ENCODE results near the gene WEE1. TPM values are rescaled to one million over a fixed set of nuclear protein-coding genes. Genes with fewer than 3 reads are reported as not detected.
A peak's percentile ranks its signal among the peaks of the same experiment; 100 is the strongest.

WEE1 gene
- total and polyA plus RNA-seq, 2 experiments from 2014 or later, result 92.5 to 95.9 TPM

DNA sequence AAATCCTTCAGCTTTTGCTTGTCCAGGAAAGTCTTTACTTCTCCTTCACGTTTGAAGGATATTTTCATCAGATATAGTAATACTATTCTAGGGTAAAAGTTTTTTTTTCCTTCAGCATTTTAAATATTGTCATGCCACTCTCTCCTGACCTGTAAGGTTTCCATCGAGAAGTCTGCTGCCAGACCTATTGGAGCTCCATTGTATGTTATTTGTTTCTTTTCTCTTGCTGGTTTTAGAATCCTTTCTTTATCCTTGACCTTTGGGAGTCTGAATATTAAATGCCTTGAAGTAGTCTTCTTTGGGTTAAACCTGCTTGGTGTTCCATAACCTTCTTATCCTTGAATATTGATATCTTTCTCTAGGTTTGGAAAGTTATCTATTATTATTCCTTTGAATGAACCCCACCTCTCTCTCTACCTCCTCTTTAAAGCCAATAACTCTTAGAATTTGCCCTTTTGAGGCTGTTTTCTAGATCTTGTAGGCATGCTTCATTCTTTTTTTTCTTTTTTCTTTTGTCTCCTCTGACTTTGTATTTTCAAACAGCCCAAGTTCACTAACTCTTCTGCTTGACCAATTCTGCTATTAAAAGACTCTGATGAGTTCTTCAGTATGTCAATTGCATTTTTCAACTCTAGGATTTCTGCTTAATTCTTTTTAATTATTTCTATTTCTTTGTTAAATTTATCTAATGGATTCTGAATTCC is 12.0 kb upstream of the WEE1 start:
- Histone ChIP-seq H3K27me3 (no peaks in the 10 kb centered on the region), H3K4me3 (no peak overlapping the region), H3K4me1 (ENCODE audit: low read depth) (peaks cover 15% of the 10 kb centered on the region), H3K9me3 (ENCODE audit: low read depth) (no peaks in the 10 kb centered on the region), H3K36me3 (no peaks in the 10 kb centered on the region), H3K27ac (no peak overlapping the region)
- DNase-seq (ENCODE audit: low read depth in 1 of 2, low spot score in 1 of 2), result no peak
- no peak for TF ChIP-seq CTCF (IDR thresholded peaks at IDR 0.05; ENCODE audit: low read depth, low read length)

DNA sequence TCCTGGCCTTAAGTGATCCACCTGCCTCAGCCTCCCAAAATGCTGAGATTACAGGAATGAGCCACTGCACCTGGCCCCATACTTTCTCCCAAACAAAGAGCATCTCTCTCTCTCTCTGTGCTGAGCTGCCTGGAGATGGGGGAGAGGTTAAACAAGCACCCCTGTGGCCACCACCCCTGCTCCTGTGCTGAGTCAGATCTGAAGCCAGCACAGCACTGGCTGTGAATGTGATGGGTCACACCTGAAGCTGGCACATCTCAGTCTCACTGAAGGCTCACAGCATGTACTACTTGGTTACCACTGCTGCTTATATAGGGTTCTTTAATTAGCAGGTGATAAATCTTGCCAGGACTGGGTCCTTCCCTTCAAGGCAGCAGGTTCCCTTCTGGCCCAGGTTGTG is 10.8 kb upstream of the WEE1 start:
- DNase-seq (ENCODE audit: low read depth in 1 of 2, low spot score in 1 of 2), result no peak
- H3K27ac ChIP-seq, result no peak overlapping the region
- no peaks in the 10 kb centered on the region for H3K36me3 ChIP-seq
- H3K4me3 ChIP-seq, result no peak overlapping the region
- TF ChIP-seq CTCF (IDR thresholded peaks at IDR 0.05; ENCODE audit: low read depth, low read length), result no peak
- no peaks in the 10 kb centered on the region for H3K27me3 ChIP-seq
- no peaks in the 10 kb centered on the region for H3K9me3 ChIP-seq (ENCODE audit: low read depth)
- peaks cover 23% of the 10 kb centered on the region for H3K4me1 ChIP-seq (ENCODE audit: low read depth)

- no peak for DNase-seq (ENCODE audit: low read depth in 1 of 2, low spot score in 1 of 2)
- Histone ChIP-seq H3K9me3 (ENCODE audit: low read depth) (no peaks in the 10 kb centered on the region), H3K4me3 (no peak overlapping the region), H3K27ac (no peak overlapping the region), H3K36me3 (no peaks in the 10 kb centered on the region), H3K4me1 (ENCODE audit: low read depth) (peaks cover 24% of the 10 kb centered on the region), H3K27me3 (no peaks in the 10 kb centered on the region)
- no peak for TF ChIP-seq CTCF (IDR thresholded peaks at IDR 0.05; ENCODE audit: low read depth, low read length)
Measured at GRCh38 chr11:9563196-9563730, 10.2 kb upstream of the WEE1 start.

- no peak for TF ChIP-seq CTCF (IDR thresholded peaks at IDR 0.05; ENCODE audit: low read depth, low read length)
- peak overlapping the region; percentile 98 for H3K27ac ChIP-seq
- H3K4me1 ChIP-seq (ENCODE audit: low read depth), result peaks cover 35% of the 10 kb centered on the region
- no peaks in the 10 kb centered on the region for H3K27me3 ChIP-seq
- H3K36me3 ChIP-seq, result no peaks in the 10 kb centered on the region
- peak; percentile 35 to 100 for DNase-seq (ENCODE audit: low read depth in 1 of 2, low spot score in 1 of 2)
- no peaks in the 10 kb centered on the region for H3K9me3 ChIP-seq (ENCODE audit: low read depth)
- H3K4me3 ChIP-seq, result no peak overlapping the region
Measured at GRCh38 chr11:9565822-9566560, 7.5 kb upstream of the WEE1 start.

DNA sequence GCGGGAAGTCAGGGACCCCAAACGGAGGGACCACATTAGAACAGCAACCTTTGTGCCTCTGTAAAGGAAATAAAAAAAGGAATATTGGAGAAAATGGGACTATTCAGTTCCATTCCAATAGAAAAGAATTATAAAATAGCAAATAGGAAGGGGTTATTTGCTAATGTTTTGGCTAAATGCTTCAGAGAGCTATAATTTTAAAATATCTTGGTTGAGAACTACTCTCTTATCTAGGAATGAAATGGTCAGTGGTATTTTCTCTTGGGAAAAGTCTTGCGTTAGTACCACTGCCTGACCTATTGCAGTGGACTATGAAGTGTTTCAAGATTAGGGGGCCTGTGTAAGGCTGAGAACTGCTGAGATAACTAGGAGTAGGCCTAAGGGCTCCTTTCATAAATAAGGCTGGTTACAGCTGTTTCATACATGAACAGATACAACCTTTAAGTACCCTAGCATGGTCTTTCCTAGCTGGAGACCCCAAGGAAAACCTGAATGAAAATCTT is 6.9 kb upstream of the WEE1 start:
- no peak for TF ChIP-seq CTCF (IDR thresholded peaks at IDR 0.05; ENCODE audit: low read depth, low read length)
- Histone ChIP-seq H3K4me1 (ENCODE audit: low read depth) (peaks cover 35% of the 10 kb centered on the region), H3K4me3 (no peak overlapping the region), H3K9me3 (ENCODE audit: low read depth) (no peaks in the 10 kb centered on the region), H3K36me3 (no peaks in the 10 kb centered on the region), H3K27me3 (no peaks in the 10 kb centered on the region), H3K27ac (peak overlapping the region; percentile 98)
- DNase-seq (ENCODE audit: low read depth in 1 of 2, low spot score in 1 of 2), result peak; percentile 78 to 97

Data from cardiac muscle cell (in vitro differentiated cells and primary cell).